LHCN-M2 (cell line): Measurements from ENCODE around the gene SLC2A13. TPM values are rescaled to one million over a fixed set of nuclear protein-coding genes. Genes with fewer than 3 reads are reported as not detected.
"Not testable (repeated sequence)": the region's sequence is repeated elsewhere in the genome, so short reads cannot be mapped to it uniquely, and the experiment has no call there.

Experiments used
- DNase-seq: peaks from one replicate; pipeline ENCODE4 v3.0.0-alpha.2; 2012; ENCODE audit warnings: low read depth
- total RNA-seq: library from RNA; depleted of rRNA; stranded (reverse); fragments of >200 nt; gene quantifications from 2 replicates; pipeline ENCODE4 v1.2.3, GENCODE V29; 2014

The SLC2A13 gene
- total RNA-seq, 1 experiment from 2014 or later: 9.9 TPM

DNA sequence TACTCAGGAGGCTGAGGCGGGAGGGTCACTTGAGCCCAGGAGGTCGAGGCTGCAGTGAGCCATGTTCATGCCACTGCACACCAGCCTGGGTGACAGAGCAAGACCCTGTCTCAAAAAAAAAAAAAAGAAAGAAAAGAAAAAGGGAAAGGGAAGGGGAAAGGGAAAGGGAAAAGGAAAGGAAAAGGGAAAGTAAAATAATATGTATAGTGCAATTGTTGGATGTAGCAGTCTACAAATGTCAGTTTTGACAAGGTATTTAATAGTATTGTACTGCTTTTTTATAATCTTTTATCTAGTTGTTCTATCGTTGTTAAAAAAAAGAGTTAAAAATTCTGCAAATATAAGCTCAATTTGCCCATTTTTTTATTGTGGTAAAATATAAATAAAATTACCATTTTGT is 67.3 kb downstream of the SLC2A13 start:
- no peak for DNase-seq

DNA sequence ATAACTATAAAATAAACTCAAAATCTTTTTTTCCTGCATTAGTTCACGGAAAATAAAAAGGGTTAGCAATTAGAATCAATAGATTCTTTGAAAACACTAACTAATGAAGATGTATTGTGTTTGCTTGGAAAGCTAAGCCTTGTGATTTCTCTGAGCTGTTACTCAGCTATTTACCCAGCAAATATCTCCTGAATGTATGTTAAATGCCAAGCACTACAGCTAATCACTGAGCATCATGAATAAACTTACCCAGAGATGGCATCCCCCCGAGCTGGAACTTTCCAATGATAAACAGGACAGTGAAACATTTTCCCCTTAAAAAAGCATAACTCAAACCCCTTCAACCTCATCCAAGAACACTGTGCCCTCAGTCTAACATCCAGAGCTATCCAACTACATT is 71.2 kb downstream of the SLC2A13 start:
- DNase-seq: no peak

DNA sequence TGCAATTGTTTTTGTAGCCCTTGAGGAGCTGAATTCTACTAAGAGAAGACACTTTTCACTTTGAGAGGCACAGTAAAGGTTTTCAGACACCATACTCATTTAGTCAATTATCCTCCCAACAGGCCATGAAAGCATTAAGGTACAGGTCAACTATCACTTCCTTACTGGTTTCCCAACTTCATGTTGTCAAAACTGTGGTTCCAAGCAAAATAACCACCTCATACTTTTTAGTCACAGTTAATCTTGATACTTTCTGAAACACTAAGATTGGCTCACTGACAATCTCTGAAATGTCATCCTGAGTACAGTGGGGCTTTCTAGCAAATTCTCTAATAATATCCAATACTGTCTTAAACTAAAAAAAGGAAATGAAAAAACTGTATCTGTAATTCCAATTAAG is 71.7 kb downstream of the SLC2A13 start:
- no peak for DNase-seq

DNA sequence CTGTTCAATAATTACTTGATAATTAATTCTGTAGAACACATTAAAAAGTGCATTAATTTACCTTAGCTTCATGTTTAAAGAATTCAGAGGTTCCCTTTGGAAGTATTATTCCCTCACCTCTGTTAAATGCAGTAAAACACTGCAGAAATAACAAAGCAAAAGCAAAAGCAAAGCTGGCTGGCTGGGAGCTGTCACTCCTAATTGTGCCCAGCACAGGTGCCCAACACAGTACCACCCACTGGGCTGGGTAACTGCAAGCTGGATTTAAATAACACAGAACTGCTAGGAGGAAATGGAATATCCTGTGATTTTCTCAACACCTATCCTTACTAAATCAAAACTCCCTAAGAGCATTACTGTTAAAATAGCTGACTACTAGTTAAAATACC is 72.6 kb downstream of the SLC2A13 start:
- DNase-seq: no peak

DNA sequence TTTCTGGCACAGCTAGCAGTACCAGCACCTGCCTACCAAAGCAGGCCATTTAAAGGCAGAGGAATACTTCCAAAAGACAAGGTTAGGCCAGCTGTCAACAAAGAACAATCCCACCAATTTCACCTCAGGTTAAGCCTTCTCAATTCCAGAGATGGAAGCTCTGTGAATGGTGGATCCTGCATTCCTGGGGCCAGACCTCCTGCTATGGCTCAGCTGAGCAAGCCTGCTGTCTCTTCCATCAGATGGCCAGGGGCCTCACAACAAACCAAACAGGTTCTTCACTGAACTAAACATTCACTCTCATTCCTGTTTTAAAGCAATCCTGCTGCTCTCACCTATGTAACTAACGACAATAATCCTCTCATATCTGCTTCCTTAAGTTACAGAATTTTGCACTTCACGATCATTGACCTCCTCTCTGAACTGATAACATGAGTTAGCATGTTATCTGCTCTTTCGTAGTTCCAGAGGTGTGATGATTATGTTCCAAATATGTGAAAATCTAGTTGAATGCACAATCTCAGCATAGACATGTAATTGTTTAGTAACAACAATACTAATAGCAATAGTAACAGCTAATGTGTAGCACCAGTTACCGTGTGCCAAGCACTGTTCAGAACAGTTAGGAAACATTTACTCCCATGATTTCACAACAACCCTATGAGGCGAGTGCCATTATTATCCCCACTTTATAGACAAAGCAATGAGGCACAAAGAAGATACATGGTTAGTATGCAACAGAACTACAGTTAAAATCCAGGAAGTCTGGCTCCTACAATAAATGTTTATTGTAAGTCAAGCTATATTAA is 73.2 kb downstream of the SLC2A13 start:
- no peak for DNase-seq

DNA sequence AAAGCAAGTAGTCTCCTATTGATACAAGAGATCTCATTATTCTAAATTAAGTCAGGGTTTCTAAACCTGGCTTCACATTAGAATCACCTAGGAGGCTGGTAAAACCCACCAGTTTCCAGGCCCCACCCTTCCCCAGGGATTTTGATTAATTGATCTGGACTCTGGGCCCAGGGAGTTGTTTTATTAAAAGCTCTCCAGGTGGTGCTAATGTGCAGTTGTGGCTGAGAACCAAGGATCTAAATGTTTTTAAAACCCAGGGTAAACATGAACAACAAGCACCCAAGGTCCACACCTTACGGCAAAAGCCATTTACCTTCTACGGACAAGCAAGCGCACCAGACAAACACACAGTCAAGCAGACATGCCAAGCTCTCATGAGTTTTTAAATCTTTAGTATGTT is 73.9 kb downstream of the SLC2A13 start:
- no peak for DNase-seq

DNA sequence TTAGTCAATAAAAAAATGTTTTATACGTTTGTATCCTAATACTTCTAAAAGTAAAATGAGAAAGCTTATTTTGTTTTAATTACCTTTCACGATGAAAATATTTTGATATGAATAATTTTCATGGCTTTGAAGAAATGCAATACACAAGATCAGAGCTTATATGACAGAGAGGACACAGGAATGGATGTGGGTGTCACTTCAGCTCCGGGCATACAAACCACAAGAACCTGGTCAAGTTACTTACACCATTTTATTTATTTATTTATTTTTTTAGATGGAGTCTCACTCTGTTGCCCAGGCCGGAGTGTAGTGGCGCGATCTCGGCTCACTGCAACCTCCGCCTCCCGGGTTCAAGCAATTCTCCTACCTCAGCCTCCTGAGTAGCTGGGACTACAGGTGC is 74.9 kb downstream of the SLC2A13 start:
- DNase-seq: not testable (repeated sequence)

DNA sequence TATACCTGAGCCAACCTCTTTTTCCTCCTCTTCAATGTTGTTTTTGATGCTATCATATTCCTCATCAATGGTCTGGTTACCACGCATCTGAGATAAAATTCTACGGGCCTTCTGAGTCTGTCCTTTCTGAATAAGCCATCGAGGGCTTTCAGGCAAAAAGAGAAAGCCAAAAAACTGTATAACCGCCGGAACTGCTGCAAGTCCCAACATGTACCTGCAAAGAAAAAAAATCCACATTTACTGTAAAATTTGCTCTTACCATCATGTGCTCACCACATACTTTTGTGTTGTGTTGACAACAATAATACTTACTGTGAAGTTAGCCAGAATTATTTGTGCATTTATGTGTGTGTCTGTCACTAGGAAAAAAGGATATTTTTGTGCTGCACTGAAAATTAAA is 77.6 kb downstream of the SLC2A13 start:
- no peak for DNase-seq

DNA sequence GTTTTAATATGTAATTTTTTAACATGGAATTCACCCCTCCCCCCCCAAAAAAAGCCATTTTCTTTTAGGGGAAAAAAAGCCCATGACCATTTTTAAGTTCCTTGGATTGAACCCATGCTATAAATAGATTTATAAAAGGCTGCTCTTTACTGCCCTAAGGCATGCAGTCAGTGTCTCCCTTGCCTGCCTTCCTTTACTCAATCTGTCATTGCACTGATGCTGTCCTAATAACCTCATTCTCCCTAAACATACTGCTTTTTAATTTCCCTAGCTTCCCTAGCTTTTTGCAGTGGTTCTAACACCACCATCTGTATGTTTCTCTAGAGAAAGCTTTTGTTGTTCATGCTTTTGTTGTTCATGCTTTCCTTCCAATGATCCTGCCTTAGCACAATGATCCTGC is 83.0 kb downstream of the SLC2A13 start:
- DNase-seq: no peak

DNA sequence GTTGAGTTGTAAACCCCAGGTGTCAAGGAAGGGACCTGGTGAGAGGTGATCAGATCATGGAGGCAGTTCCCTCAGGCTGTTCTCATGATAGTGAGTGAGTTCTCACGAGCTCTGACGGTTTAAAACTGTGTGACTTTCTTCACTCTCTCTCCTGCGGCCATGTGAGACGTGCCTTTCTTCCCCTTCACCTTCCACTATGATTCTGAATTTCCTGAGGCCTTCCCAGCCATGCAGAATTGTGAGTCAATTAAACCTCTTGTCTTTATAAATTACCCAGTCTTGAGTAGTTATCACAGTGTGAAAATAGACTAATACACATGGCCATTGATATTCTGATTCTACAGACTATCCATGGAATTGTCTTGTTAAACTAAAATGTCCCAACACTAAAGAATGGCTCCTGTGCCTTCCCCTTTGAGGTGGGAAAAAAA is 85.6 kb downstream of the SLC2A13 start:
- no peak for DNase-seq

DNA sequence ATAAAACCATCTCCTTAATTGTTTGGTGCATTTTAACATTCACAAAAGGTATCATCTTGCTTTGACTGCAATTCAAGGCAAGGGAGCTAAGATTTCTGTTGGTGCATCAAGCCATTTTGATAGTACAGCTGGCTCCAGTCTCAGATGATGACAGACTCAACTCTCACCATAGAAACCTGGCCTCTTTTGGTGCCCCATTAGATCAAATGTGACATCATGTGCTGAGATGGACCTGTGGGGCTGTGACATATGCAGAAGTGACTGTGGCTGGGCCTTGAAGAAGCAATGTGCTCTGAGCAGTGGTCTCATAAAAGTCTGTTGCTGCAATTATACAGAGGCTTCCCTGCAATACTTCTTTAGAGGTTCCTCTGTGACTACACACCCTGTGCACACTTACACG is 88.4 kb downstream of the SLC2A13 start:
- no peak for DNase-seq

DNA sequence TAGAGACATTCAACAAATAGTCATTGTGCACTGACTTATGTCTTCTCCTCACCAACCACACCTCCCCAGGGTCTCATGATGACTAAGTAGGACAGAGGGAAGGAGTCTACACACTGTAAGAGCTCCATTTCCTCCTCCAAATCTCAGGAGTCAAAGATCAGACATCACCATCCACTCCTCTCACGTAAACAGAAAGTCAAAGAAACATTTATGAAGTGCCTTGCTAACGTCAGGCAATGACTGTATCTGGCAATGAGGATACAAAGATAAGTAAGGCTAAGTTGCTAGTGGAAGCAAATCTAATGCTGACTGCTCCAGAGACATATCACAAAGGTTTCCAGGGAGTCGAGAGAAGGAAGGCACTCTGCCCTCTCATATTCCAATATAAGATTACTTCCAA is 88.9 kb downstream of the SLC2A13 start:
- DNase-seq: peak; percentile 60

DNA sequence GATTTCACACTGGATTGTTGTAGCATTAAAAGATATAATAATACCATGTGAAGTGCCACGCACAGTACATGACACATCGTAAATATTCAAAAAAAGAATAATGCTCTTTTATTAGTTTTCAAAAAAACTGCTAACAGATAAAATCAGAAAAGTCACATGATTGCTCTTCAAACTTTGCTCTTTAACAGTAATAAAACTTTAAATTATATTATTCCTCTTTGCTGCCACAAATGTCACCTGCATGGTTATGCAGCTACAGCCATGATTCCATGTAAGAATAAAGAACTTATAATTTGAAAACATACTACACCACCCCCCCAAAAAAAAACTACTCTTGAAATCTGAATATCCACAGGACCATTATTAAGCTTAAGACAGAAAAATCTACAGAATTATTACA is 90.0 kb downstream of the SLC2A13 start:
- DNase-seq: no peak

DNA sequence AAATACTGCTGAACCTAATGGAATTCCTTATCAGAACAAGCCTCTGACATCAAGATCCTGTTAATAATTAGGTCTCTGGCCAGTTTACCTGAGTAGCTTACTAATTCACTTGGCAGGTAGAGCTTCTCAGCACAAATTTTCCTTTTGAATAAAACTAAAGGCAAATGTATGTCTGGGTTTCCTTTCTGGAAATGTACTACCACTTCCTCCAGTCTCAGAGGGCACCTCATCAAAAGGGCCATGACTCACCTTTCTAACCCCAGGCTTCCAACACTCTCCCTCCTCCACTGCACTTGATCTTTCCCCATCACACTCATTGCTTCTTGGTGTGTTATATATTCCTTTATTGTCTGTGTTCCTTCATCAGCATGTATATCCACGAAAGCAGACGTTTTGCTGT is 90.5 kb downstream of the SLC2A13 start:
- no peak for DNase-seq

DNA sequence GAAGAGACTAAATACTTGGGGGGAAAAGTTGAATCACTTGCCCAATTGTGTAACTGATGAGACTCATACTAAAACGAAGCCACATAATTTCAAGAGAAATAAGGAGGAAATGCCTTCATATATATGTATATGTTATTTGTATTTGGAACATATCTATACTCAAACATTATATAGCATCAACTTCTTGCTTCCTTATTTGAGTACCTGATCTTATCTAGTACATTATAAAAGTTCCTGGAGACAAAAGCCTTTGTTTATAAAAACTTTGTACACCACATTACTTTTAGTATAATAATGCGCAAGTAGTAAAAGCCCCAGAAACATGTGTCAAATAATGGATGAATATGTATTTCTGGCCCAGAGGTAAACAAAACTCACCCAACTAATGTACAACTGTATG is 92.0 kb downstream of the SLC2A13 start:
- DNase-seq: no peak

DNA sequence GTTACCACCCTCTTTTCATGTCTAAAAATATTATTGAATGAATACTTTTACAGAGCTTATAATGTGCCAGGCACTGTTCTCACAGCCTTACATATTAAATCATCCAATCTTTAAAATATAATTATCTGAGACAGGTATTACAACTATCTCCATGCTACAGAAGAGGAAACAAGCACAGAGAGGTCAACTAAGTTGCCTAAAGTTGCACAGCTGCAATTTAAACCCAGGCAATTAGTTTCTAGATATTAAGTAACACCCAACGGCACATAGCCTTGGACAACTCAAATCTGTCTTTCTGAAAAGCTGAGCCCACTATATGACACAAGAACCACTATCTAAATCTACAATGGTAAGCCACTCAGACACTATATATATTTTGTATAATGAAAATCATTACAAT is 92.6 kb downstream of the SLC2A13 start:
- no peak for DNase-seq

DNA sequence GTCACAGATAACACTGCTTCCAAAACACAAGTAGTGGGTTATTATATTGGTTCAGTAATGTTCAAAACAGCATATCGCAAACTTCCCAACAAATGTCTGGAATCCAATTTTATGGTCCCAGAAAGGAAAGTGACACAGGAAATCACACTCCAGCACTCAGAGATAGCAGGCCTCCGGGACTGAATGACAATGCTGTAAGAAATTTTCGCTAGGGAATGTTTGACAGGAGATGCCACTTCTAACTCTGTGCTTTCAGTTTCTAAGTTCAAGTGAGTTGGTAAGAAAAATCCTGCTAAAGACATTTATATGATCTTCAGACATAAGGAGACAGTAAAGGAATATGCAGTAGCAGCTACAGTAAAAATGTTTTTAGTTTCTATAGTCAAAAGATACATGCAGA is 93.2 kb downstream of the SLC2A13 start:
- no peak for DNase-seq

DNA sequence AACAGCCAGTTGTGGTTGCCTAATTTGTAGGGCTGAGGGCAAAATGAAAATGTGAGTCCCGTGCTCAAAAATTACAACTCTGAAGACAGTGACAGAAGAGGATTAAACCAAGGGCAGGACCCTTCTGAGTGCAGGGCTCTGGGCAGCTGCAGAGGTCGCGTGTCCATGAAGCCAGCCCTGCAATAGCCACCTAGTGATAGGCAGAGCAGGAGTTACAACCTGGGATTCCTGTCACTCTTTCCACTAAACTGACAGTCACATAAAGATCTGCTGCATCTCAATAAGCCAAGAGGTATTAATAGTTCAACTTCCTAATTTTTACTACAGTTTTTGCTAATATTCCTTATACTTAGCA is 94.1 kb downstream of the SLC2A13 start:
- DNase-seq: no peak

DNA sequence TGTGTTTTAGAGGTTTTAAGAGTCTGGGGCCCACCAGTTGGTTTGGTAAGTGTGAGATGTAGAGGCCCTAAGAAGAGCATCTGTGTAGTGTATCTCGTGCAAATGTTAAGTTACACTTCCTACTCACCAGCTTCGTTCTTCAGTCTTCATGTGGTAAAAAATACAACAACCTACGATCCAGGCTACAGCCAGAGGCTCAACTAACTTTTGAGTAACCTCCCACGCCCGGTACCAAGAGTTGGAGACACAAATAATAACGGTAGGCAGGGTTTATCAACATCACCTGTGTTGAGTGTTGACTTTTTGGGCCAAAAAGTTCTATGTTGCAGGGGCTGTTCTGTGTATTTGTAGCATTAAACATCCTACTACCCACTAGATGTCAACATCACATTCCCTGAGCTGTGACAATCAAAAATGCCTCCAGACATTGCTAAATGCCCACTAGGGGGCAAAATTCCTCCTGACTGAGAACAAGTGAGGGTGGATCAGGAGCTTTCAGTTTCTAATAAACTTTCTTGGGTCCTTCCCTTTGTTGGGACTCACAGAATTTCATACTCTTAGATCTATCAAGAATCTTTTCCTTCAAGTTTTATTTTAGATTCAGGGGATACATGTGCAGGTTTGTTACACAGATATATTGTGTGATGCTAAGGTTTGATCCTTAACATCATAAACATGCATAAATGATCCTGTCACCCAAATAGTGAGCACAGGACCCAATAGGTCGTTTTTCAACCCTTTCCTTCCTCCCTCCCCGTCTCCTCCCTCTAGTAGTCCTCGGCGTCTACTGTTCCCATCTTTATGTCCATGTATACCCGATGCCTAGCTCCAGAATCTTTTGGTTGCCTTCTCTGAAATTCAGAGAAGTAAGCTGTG is 94.7 kb downstream of the SLC2A13 start:
- DNase-seq: peak; percentile 81

DNA sequence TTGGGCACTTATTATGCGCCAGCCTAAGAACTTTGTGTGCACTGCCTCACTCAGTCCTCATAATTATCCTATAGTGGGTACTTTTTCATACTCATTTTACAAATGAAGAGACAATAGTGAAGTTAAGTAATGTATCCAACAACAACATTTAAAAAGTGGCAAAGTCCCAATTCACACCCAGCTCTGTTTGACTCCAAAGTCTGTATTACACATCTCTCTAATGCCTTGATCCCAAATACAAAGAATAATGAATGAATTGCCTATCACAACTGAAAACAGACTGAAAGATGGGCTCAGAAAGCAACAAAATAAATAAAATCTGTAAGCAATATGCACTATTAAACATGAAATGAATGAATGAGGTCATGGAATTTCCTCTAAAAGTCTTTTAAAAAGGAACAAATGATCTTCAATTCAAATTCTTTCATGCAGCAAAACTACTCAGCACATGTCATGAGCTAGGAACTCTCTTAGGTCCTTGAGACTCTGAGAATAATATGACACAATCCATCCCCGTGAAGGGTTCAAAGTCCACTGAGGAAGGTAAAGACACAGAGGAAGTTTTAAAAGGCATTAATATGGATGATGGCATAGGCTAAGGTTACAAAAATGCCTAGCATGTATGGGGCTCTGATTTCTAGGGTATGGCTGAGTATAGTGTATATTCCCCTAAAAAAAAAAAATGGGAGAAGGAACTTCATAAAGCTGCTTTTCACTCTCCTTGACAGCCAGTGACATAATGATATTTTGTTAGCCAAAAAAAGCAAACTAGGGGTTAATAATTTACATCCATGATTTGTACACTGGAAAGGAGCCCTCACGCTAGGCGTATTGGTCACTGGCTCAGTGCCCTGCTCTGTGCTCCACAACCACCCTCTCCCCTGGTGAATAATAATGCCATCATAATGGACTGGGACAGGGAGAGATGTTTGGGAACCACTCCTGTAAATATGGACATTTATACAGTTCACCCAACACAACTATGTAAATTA is 103.4 kb downstream of the SLC2A13 start:
- DNase-seq: no peak

DNA sequence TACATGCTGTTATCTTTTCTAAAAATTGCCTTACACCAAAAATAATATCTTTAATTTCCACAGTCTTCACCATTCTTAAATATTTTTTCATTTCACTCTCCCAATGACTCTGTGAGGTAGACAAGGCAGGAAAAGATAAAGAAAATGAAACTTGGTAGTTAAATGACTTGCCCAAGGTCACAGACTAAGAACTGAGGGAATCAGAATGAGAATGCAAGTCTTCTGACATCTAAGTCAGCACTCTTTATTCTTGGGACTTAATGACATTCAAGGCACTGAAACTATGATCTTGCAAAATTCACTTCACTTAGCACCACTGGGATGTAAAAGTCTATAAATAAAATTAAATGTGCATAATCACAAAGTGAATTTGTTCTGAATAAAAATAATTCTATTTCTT is 104.5 kb downstream of the SLC2A13 start:
- DNase-seq: no peak

DNA sequence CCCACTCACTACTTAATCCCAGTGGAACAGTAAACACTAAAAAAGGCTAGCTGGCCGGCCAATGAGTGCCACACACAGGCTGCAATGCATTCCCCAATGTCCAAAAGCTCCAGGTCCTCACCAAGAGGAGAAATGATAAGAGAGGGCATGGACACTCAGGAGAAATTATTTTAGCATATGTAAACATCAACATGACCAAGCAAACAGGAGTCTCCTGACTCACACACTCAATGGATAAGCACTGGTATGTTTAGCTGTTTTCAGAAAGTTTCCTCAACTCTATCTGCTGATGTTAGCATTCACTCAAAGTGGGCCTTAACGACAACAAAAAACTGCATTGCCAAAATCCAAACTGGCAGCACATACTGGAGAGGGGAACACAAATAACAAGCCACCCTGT is 105.0 kb downstream of the SLC2A13 start:
- no peak for DNase-seq
